HCT116 (cell line): Measurements from ENCODE around the gene SELE. TPM values are rescaled to one million over a fixed set of nuclear protein-coding genes. Genes with fewer than 3 reads are reported as not detected.

Experiments
- ATAC-seq: fragments of 200-7000 bp; cut with Tn5 transposase; 2 replicates; pipeline ENCODE4 v1.9.1; 2020; ENCODE audit warnings: mild to moderate bottlenecking, moderate library complexity
- Bru-seq: library from RNA; stranded (reverse); fragments of 400-500 nt; gene quantifications from one replicate; lab custom pipeline; 2021; lab: Mats Ljungman, UMichigan
- BruChase-seq, 2 experiments: library from RNA; stranded (reverse); fragments of 400-500 nt; gene quantifications; one replicate each; lab custom pipeline; 2021; lab: Mats Ljungman, UMichigan
- BruUV-seq: library from RNA; stranded (reverse); fragments of 400-500 nt; replicated peaks from 2 replicates; lab custom pipeline; 2021; lab: Mats Ljungman, UMichigan
- CTCF ChIA-PET: fragments of 300-600 bp; sonication (Branson Sonifier 250); formaldehyde crosslinking; loops from one replicate; lab custom pipeline; 2021; ENCODE audit warnings: antibody characterized with exemption; lab: Charles Lee
- POLR2A ChIA-PET: fragments of 300-600, 350-600 bp; sonication (Branson Sonifier 250); formaldehyde crosslinking; loops from one replicate; lab custom pipeline; 2021; ENCODE audit warnings: antibody characterized with exemption; lab: Charles Lee
- RAD21 ChIA-PET, 2 experiments: fragments of 300-600 bp; sonication (Branson Sonifier 250); formaldehyde crosslinking; loops; one replicate each; lab custom pipeline; 2023; ENCODE audit warnings: low total read pairs in 2 of 2; ENCODE audit not compliant: uncharacterized antibody in 2 of 2, unreplicated experiment in 2 of 2, low non-redundant PET in 1 of 2; lab: Charles Lee
- DNase-seq: peaks from one replicate; pipeline ENCODE4 v3.0.0-alpha.2; 2010; ENCODE audit warnings: low read depth, low spot score
- H2AFZ ChIP-seq: fragments of 200-600 bp; shearing (Covaris generic), sonication (generic); 2 replicates; pipeline ENCODE4 v1.6.1; 2017; ENCODE audit warnings: low read depth, mixed run types, mixed read lengths, antibody characterized with exemption, low read length; ENCODE audit not compliant: poor library complexity, severe bottlenecking
- H3K27ac ChIP-seq: 2 replicates; pipeline ENCODE4 v1.5.1; 2012; ENCODE audit warnings: low read depth, low read length
- H3K27me3 ChIP-seq: fragments of 200-600 bp; sonication (generic); 2 replicates; pipeline ENCODE4 v1.6.1; 2016; ENCODE audit warnings: mixed run types, low read length, mixed read lengths; ENCODE audit not compliant: insufficient read depth
- H3K36me3 ChIP-seq, 2 experiments: fragments of 200-500 bp in 1 of 2; fragments of 200-600 bp in 1 of 2; sonication (Bioruptor generic) in 1 of 2; sonication (generic) in 1 of 2; 2 replicates each; pipeline versions ENCODE4 v1.5.1 to v1.6.1; 2014 to 2016; ENCODE audit warnings: low read length in 2 of 2, inconsistent platforms in 1 of 2, mixed read lengths in 1 of 2, mixed run types in 1 of 2; ENCODE audit not compliant: insufficient read depth in 2 of 2, control insufficient read depth in 1 of 2
- H3K4me1 ChIP-seq, 2 experiments: fragments of 200-600 bp in 1 of 2; sonication (generic) in 1 of 2; 2 replicates each; pipeline versions ENCODE4 v1.5.1 to v1.6.1; 2012 to 2017; ENCODE audit warnings: low read length in 2 of 2, inconsistent platforms in 1 of 2, mild to moderate bottlenecking in 1 of 2, mixed read lengths in 1 of 2, mixed run types in 1 of 2, moderate library complexity in 1 of 2; ENCODE audit not compliant: insufficient read depth in 2 of 2, control insufficient read depth in 1 of 2
- H3K4me2 ChIP-seq: fragments of 200-600 bp; sonication (generic); 2 replicates; pipeline ENCODE4 v1.6.1; 2017; ENCODE audit warnings: mixed run types, low read length, mixed read lengths
- H3K4me3 ChIP-seq, 2 experiments: fragments of 200-600 bp in 1 of 2; sonication (generic) in 1 of 2; replicated peaks in 1 of 2; 2 replicates each; pipeline ENCODE4 v1.5.1; 2011 to 2016; ENCODE audit warnings: low read length in 2 of 2, control low read depth in 1 of 2, low read depth in 1 of 2, mild to moderate bottlenecking in 1 of 2, mixed read lengths in 1 of 2, mixed run types in 1 of 2
- H3K79me2 ChIP-seq: fragments of 200-600 bp; sonication (generic); 2 replicates; pipeline ENCODE4 v1.6.1; 2017; ENCODE audit warnings: mild to moderate bottlenecking, mixed run types, low read length, moderate library complexity, mixed read lengths; ENCODE audit not compliant: insufficient read depth
- H3K9ac ChIP-seq: fragments of 200-600 bp; sonication (generic); 2 replicates; pipeline ENCODE4 v1.6.1; 2016; ENCODE audit warnings: low read length, mixed read lengths
- H3K9me2 ChIP-seq: fragments of 200-600 bp; sonication (generic), shearing (Covaris generic); 2 replicates; pipeline ENCODE4 v1.6.1; 2017; ENCODE audit warnings: mixed run types, mild to moderate bottlenecking, moderate library complexity; ENCODE audit not compliant: insufficient read depth
- H3K9me3 ChIP-seq, 2 experiments: fragments of 200-500 bp in 1 of 2; fragments of 200-600 bp in 1 of 2; sonication (Bioruptor generic) in 1 of 2; sonication (generic) in 1 of 2; 2 replicates each; pipeline ENCODE4 v1.6.1; 2014 to 2017; ENCODE audit warnings: low read length in 2 of 2, mixed read lengths in 2 of 2, inconsistent platforms in 1 of 2, low read depth in 1 of 2, mild to moderate bottlenecking in 1 of 2, mixed run types in 1 of 2, moderate library complexity in 1 of 2; ENCODE audit not compliant: control insufficient read depth in 1 of 2, insufficient read depth in 1 of 2
- H4K20me1 ChIP-seq: fragments of 200-600 bp; sonication (generic), shearing (Covaris generic); 2 replicates; pipeline ENCODE4 v1.6.1; 2017; ENCODE audit warnings: mixed run types, mild to moderate bottlenecking, moderate library complexity; ENCODE audit not compliant: insufficient read depth
- CBX3 ChIP-seq: IDR thresholded peaks from 2 replicates; pipeline ENCODE4 v1.6.1; 2012; ENCODE audit warnings: low read depth
- CEBPB ChIP-seq: IDR thresholded peaks from 2 replicates; pipeline ENCODE4 v1.6.1; 2012; ENCODE audit warnings: low read depth
- EGR1 ChIP-seq: IDR thresholded peaks from 2 replicates; pipeline ENCODE4 v1.6.1; 2012; ENCODE audit warnings: low read depth
- EZH2 ChIP-seq: fragments of 200-600 bp; sonication (generic); IDR thresholded peaks from 2 replicates; pipeline ENCODE4 v1.6.1; 2017; ENCODE audit warnings: antibody characterized with exemption, mixed run types
- FOSL1 ChIP-seq: IDR thresholded peaks from 2 replicates; pipeline ENCODE4 v1.6.1; 2012; ENCODE audit warnings: low read depth
- POLR2AphosphoS5 ChIP-seq: IDR thresholded peaks from 2 replicates; pipeline ENCODE4 v1.6.1; 2011; ENCODE audit warnings: mild to moderate bottlenecking, low read depth, low read length, moderate library complexity
- SP1 ChIP-seq: IDR thresholded peaks from 2 replicates; pipeline ENCODE4 v1.6.1; 2012; ENCODE audit warnings: low read depth
- SRF ChIP-seq: IDR thresholded peaks from 2 replicates; pipeline ENCODE4 v1.6.1; 2012; ENCODE audit warnings: low read depth
- TCF7L2 ChIP-seq: IDR thresholded peaks from 2 replicates; pipeline ENCODE4 v1.7.0; 2011; ENCODE audit warnings: borderline replicate concordance, inconsistent platforms; ENCODE audit not compliant: insufficient read depth, insufficient read length; ENCODE audit errors: extremely low read depth
- intact Hi-C: fragments of 100-400 bp; cut with micrococcal nuclease; formaldehyde crosslinking; loops from 2 replicates; pipeline ENCODE4 v1.10.0; 2022
- long read RNA-seq: library from polyadenylated mRNA; unstranded; transcript quantifications from one replicate; pipeline ENCODE4 v2.0.0, GENCODE V29; 2021; ENCODE audit not compliant: unreplicated experiment
- polyA plus RNA-seq: library from polyadenylated mRNA; unstranded; fragments of >200 nt; gene quantifications from 2 replicates; pipeline ENCODE4 v1.2.1, GENCODE V29; 2012; ENCODE audit warnings: missing spikeins
- total RNA-seq: library from RNA; stranded (reverse); gene quantifications from one replicate; pipeline ENCODE4 v1.2.1, GENCODE V29; 2021; ENCODE audit not compliant: unreplicated experiment
- TF ChIP-seq, protein P1 (sequence below): IDR thresholded peaks from 2 replicates; pipeline ENCODE4 v1.6.1; 2012
- TF ChIP-seq, protein P2 (sequence below): IDR thresholded peaks from 2 replicates; pipeline ENCODE4 v1.6.1; 2012
- TF ChIP-seq, protein P3 (sequence below): IDR thresholded peaks from 2 replicates; pipeline ENCODE4 v1.6.1; 2012; ENCODE audit warnings: low read depth

Gene SELE, protein sequence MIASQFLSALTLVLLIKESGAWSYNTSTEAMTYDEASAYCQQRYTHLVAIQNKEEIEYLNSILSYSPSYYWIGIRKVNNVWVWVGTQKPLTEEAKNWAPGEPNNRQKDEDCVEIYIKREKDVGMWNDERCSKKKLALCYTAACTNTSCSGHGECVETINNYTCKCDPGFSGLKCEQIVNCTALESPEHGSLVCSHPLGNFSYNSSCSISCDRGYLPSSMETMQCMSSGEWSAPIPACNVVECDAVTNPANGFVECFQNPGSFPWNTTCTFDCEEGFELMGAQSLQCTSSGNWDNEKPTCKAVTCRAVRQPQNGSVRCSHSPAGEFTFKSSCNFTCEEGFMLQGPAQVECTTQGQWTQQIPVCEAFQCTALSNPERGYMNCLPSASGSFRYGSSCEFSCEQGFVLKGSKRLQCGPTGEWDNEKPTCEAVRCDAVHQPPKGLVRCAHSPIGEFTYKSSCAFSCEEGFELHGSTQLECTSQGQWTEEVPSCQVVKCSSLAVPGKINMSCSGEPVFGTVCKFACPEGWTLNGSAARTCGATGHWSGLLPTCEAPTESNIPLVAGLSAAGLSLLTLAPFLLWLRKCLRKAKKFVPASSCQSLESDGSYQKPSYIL
- total RNA-seq (not detected), Bru-seq, nascent RNA (not detected), BruChase-seq, experiment 1, labeled RNA remaining after a 6-hour chase (not detected), BruChase-seq, experiment 2, labeled RNA remaining after a 2-hour chase (not detected)
- polyA plus RNA-seq = not detected in 2 replicates
- long read RNA-seq = 0 reads

DNA sequence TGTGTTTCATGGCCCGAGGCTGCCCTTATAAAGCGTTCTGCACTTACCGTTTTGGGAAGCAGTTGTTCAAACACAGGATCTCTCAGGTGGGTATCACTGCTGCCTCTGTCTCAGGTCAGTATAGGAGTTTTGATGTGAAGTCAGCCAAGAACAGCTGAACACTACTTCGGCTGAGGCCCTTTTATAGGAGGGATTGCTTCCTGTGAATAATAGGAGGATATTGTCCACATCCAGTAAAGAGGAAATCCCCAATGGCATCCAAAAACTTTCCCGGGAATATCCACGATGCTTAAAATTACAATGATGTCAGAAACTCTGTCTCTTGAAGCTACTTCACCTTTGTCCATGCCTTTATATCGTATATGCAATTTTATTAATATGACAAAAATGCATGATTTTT is at the start of gene SELE:
Gene SELE (minus strand): TSS at position 156 of the 400 bp plus-strand sequence. CDS start 467 bp downstream, outside the sequence.
- BruUV-seq = no TSS peak
- no peaks in the 10 kb centered on the region for H3K9me3 ChIP-seq
- no peaks in the 10 kb centered on the region for H3K4me1 ChIP-seq
- ChIA-PET POLR2A (no interaction called here), RAD21 (no interaction called here), CTCF (no interaction called here)
- H2AFZ ChIP-seq = no peak within 1 kb of the TSS
- no peak within 1 kb of the TSS for H3K27ac ChIP-seq
- H3K4me3 ChIP-seq = no peak within 1 kb of the TSS
- H3K9ac ChIP-seq = no peak within 1 kb of the TSS
- H3K4me2 ChIP-seq = no peak within 1 kb of the TSS
- H4K20me1 ChIP-seq = no peaks in the 10 kb centered on the region
- ATAC-seq (no peak), DNase-seq (no peak)
- no peaks in the 10 kb centered on the region for H3K9me2 ChIP-seq
- TF ChIP-seq EGR1 = no peak
- no peak for TF ChIP-seq POLR2AphosphoS5
- TF ChIP-seq, protein P1, sequence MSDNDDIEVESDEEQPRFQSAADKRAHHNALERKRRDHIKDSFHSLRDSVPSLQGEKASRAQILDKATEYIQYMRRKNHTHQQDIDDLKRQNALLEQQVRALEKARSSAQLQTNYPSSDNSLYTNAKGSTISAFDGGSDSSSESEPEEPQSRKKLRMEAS = no peak
- no peak for TF ChIP-seq CBX3
- TF ChIP-seq EZH2 = no peak
- no peak for TF ChIP-seq SRF
- intact Hi-C loops = no loop called here
- H3K36me3 ChIP-seq = no peaks in the 10 kb centered on the region
- H3K79me2 ChIP-seq = no peaks in the 10 kb centered on the region
- no peaks in the 10 kb centered on the region for H3K27me3 ChIP-seq

DNA sequence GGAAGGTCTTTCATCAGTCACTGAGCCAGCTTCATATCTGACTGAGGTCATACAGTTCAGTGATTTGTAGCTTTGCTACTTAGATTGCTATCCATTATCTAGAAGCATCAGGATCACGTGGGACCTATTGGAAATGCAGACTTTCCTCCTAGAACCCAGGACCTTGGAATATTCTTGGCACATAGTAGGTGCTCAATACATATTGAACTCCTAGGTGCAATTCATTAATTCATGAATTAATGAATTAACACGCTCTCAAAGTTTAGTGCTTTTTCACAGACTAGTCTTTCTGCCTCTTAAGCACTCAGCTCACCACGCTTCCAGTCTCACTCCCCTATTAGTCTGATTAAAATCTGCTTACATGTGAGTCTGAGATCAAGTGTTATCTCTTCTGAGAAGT is 48.7 kb upstream of the SELE start:
- ATAC-seq (no peak), DNase-seq (no peak)
- BruUV-seq = no TSS peak
- Histone ChIP-seq H3K4me2 (peak overlapping the region; percentile 59; the same call in 1 of the 2 replicates), H3K4me1 (peaks cover 14 to 52% of the 10 kb centered on the region in 2 experiments), H3K4me3 (no peak overlapping the region), H3K27ac (no peak overlapping the region), H3K36me3 (no peaks in the 10 kb centered on the region), H3K9me3 (no peaks in the 10 kb centered on the region), H2AFZ (peak overlapping the region; percentile 56), H3K9me2 (no peaks in the 10 kb centered on the region), H3K9ac (no peak overlapping the region), H3K79me2 (no peaks in the 10 kb centered on the region), H3K27me3 (no peaks in the 10 kb centered on the region), H4K20me1 (no peaks in the 10 kb centered on the region)
- intact Hi-C loops = no loop called here
- RAD21 ChIA-PET = no interaction called here
- POLR2A ChIA-PET = no interaction called here
- CTCF ChIA-PET = no interaction called here
- TF ChIP-seq POLR2AphosphoS5 (no peak), TCF7L2 (no peak), FOSL1 (no peak), CEBPB (no peak), SP1 (no peak)
- TF ChIP-seq, protein P2, sequence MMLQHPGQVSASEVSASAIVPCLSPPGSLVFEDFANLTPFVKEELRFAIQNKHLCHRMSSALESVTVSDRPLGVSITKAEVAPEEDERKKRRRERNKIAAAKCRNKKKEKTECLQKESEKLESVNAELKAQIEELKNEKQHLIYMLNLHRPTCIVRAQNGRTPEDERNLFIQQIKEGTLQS = no peak
- TF ChIP-seq, protein P3, sequence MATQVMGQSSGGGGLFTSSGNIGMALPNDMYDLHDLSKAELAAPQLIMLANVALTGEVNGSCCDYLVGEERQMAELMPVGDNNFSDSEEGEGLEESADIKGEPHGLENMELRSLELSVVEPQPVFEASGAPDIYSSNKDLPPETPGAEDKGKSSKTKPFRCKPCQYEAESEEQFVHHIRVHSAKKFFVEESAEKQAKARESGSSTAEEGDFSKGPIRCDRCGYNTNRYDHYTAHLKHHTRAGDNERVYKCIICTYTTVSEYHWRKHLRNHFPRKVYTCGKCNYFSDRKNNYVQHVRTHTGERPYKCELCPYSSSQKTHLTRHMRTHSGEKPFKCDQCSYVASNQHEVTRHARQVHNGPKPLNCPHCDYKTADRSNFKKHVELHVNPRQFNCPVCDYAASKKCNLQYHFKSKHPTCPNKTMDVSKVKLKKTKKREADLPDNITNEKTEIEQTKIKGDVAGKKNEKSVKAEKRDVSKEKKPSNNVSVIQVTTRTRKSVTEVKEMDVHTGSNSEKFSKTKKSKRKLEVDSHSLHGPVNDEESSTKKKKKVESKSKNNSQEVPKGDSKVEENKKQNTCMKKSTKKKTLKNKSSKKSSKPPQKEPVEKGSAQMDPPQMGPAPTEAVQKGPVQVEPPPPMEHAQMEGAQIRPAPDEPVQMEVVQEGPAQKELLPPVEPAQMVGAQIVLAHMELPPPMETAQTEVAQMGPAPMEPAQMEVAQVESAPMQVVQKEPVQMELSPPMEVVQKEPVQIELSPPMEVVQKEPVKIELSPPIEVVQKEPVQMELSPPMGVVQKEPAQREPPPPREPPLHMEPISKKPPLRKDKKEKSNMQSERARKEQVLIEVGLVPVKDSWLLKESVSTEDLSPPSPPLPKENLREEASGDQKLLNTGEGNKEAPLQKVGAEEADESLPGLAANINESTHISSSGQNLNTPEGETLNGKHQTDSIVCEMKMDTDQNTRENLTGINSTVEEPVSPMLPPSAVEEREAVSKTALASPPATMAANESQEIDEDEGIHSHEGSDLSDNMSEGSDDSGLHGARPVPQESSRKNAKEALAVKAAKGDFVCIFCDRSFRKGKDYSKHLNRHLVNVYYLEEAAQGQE = no peak
